HEK293 (cell line): ENCODE measurements around the gene ABHD17C.

ENCODE experiments used
- CTCF ChIA-PET: fragments of 350-600 bp; formaldehyde crosslinking; extraction: SDS; loops from one replicate; lab custom pipeline; 2021; ENCODE audit warnings: antibody characterized with exemption; lab: Yijun Ruan, JAX
- POLR2A ChIA-PET: fragments of 300-600 bp; formaldehyde crosslinking; extraction: SDS; loops from one replicate; lab custom pipeline; 2020; ENCODE audit warnings: antibody characterized with exemption, inconsistent platforms; lab: Yijun Ruan, JAX
- H3K27ac ChIP-seq: fragments of 200-500 bp; sonication (Bioruptor generic); 2 replicates; pipeline ENCODE4 v1.5.1; 2014; ENCODE audit warnings: low read depth, low read length, control low read depth, inconsistent platforms; ENCODE audit errors: extremely low read depth
- H3K36me3 ChIP-seq, 2 experiments: fragments of 200-500 bp in 1 of 2; sonication (Bioruptor generic) in 1 of 2; 1 replicate in 1 of 2; 2 replicates in 1 of 2; pipeline ENCODE4 v1.5.1; 2014 to 2017; ENCODE audit warnings: inconsistent platforms in 2 of 2, low read length in 2 of 2; ENCODE audit not compliant: control insufficient read depth in 2 of 2, insufficient read depth in 1 of 2
- H3K4me1 ChIP-seq: fragments of 200-500 bp; sonication (Bioruptor generic); 2 replicates; pipeline ENCODE4 v1.5.1; 2014; ENCODE audit warnings: mild to moderate bottlenecking, low read length, inconsistent platforms; ENCODE audit not compliant: control insufficient read depth, insufficient read depth
- H3K4me3 ChIP-seq: 2 replicates; pipeline ENCODE4 v1.5.1; 2011; ENCODE audit warnings: low read depth, mild to moderate bottlenecking, control low read depth, low read length, moderate library complexity
- H3K9me3 ChIP-seq: fragments of 200-500 bp; sonication (Bioruptor generic); 2 replicates; pipeline ENCODE4 v1.5.1; 2014; ENCODE audit warnings: low read depth, low read length, inconsistent platforms; ENCODE audit not compliant: control insufficient read depth, insufficient read depth
- GFI1B ChIP-seq: fragments of 450-650 bp; formaldehyde crosslinking; IDR thresholded peaks from 2 replicates; pipeline ENCODE4 v1.5.1; 2016; ENCODE audit warnings: missing biosample characterization, missing genetic modification characterization
- GLIS1 ChIP-seq: fragments of 450-650 bp; formaldehyde crosslinking; IDR thresholded peaks from 2 replicates; pipeline ENCODE4 v1.5.1; 2016; ENCODE audit warnings: missing biosample characterization, missing genetic modification characterization
- SCRT2 ChIP-seq: fragments of 450-650 bp; formaldehyde crosslinking; IDR thresholded peaks from 2 replicates; pipeline ENCODE4 v1.5.1; 2016; ENCODE audit warnings: missing biosample characterization, missing genetic modification characterization
- SP3 ChIP-seq: fragments of 450-650 bp; formaldehyde crosslinking; IDR thresholded peaks from 2 replicates; pipeline ENCODE4 v1.5.1; 2016; ENCODE audit warnings: missing biosample characterization, missing genetic modification characterization
- ZBTB17 ChIP-seq: fragments of 450-650 bp; formaldehyde crosslinking; IDR thresholded peaks from 2 replicates; pipeline ENCODE4 v1.5.1; 2016; ENCODE audit warnings: missing biosample characterization, missing genetic modification characterization
- ZBTB20 ChIP-seq: fragments of 450-650 bp; formaldehyde crosslinking; IDR thresholded peaks from 2 replicates; pipeline ENCODE4 v1.5.1; 2016; ENCODE audit warnings: missing biosample characterization, missing genetic modification characterization
- ZNF10 ChIP-seq: fragments of 450-650 bp; formaldehyde crosslinking; IDR thresholded peaks from 2 replicates; pipeline ENCODE4 v1.5.1; 2017; ENCODE audit warnings: missing biosample characterization, missing genetic modification characterization
- ZNF266 ChIP-seq: fragments of 450-650 bp; formaldehyde crosslinking; IDR thresholded peaks from 2 replicates; pipeline ENCODE4 v1.5.1; 2016; ENCODE audit warnings: missing biosample characterization, missing genetic modification characterization, low read depth
- ZNF426 ChIP-seq: fragments of 450-650 bp; formaldehyde crosslinking; IDR thresholded peaks from 2 replicates; pipeline ENCODE4 v1.5.1; 2017; ENCODE audit warnings: missing biosample characterization, missing genetic modification characterization, mild to moderate bottlenecking, inconsistent platforms, moderate library complexity
- ZNF530 ChIP-seq: fragments of 450-650 bp; formaldehyde crosslinking; IDR thresholded peaks from 2 replicates; pipeline ENCODE4 v1.5.1; 2016; ENCODE audit warnings: low read depth, missing biosample characterization, missing genetic modification characterization
- ZNF629 ChIP-seq: fragments of 450-650 bp; formaldehyde crosslinking; IDR thresholded peaks from 2 replicates; pipeline ENCODE4 v1.5.1; 2017; ENCODE audit warnings: missing biosample characterization, missing genetic modification characterization
- ZNF654 ChIP-seq: fragments of 450-650 bp; formaldehyde crosslinking; IDR thresholded peaks from 2 replicates; pipeline ENCODE4 v1.5.1; 2016; ENCODE audit warnings: low read depth, missing biosample characterization, missing genetic modification characterization
- ZNF776 ChIP-seq: fragments of 450-650 bp; formaldehyde crosslinking; IDR thresholded peaks from 2 replicates; pipeline ENCODE4 v1.5.0; 2017; ENCODE audit warnings: missing biosample characterization, missing genetic modification characterization, borderline replicate concordance
- ZNF830 ChIP-seq: fragments of 450-650 bp; IDR thresholded peaks from 2 replicates; pipeline ENCODE4 v1.5.0; 2018; ENCODE audit warnings: missing biosample characterization, missing genetic modification characterization, low read depth, mild to moderate bottlenecking, moderate library complexity
- TF ChIP-seq, protein P1 (sequence below): fragments of 450-650 bp; formaldehyde crosslinking; IDR thresholded peaks from 2 replicates; pipeline ENCODE4 v1.5.1; 2017; ENCODE audit warnings: missing biosample characterization, missing genetic modification characterization
- TF ChIP-seq, protein P2 (sequence below): fragments of 450-650 bp; formaldehyde crosslinking; IDR thresholded peaks from 2 replicates; pipeline ENCODE4 v1.5.1; 2016; ENCODE audit warnings: missing biosample characterization, missing genetic modification characterization
- TF ChIP-seq, protein P3 (sequence below): fragments of 450-650 bp; formaldehyde crosslinking; optimal IDR thresholded peaks from 2 replicates; pipeline ENCODE3; 2016; ENCODE audit warnings: missing biosample characterization, mild to moderate bottlenecking, missing genetic modification characterization
- TF ChIP-seq, protein P4 (sequence below): fragments of 450-650 bp; formaldehyde crosslinking; IDR thresholded peaks from 2 replicates; pipeline ENCODE4 v1.5.1; 2016; ENCODE audit warnings: missing biosample characterization, missing genetic modification characterization
- TF ChIP-seq, protein P5 (sequence below): fragments of 450-650 bp; formaldehyde crosslinking; IDR thresholded peaks from 2 replicates; pipeline ENCODE4 v1.5.1; 2017; ENCODE audit warnings: missing biosample characterization, missing genetic modification characterization

ABHD17C gene

DNA sequence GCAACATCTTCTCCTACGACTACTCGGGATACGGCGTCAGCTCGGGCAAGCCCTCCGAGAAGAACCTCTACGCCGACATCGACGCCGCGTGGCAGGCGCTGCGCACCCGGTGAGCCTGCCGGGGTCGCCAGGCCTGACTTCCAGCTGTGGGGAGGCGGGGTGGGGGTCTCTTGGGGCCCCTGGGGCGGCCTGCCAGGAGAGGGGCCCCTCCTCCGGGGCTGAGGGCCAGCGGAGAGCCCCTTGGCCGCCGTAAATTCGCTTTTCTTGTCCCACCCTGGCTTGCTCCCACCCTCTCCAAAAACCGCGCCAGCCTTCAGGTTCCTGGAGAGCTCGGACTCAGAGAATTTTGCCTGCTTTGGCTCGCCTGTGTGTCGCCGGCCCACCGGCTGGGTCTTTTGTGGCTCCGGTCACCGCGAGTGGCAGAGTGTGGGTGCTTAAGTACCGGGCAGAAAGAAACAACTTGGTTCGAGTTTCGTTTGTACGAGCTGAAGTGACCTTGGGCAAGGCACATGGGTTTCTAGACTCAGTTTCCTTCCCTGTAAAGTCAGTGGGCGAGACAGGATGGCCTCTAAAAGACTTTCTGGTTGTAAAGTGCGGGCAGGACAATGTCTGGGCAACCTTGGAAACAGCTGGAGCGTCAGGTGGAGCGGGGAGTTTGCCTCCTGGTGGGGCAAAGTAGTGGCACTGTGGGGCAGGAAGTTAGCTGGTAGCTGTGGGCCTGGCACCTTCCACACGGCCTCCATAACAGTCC is 976 bp downstream of the ABHD17C start (continued):
- no peak for TF ChIP-seq ZNF10
- TF ChIP-seq GFI1B (tag by site-specific recombination): no peak
- TF ChIP-seq SP3 (tag by site-specific recombination): no peak
- TF ChIP-seq, protein P1, sequence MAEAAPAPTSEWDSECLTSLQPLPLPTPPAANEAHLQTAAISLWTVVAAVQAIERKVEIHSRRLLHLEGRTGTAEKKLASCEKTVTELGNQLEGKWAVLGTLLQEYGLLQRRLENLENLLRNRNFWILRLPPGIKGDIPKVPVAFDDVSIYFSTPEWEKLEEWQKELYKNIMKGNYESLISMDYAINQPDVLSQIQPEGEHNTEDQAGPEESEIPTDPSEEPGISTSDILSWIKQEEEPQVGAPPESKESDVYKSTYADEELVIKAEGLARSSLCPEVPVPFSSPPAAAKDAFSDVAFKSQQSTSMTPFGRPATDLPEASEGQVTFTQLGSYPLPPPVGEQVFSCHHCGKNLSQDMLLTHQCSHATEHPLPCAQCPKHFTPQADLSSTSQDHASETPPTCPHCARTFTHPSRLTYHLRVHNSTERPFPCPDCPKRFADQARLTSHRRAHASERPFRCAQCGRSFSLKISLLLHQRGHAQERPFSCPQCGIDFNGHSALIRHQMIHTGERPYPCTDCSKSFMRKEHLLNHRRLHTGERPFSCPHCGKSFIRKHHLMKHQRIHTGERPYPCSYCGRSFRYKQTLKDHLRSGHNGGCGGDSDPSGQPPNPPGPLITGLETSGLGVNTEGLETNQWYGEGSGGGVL: no peak
- TF ChIP-seq ZNF776: no peak
- peak; percentile 43; the same call in 1 of the 2 replicates for TF ChIP-seq GLIS1 (tag by site-specific recombination)
- TF ChIP-seq ZNF266 (tag by site-specific recombination): no peak
- TF ChIP-seq ZNF426 (tag by site-specific recombination): no peak
- peak; percentile 61 for TF ChIP-seq ZBTB20
- TF ChIP-seq, all 188 proteins: peak for 11

DNA sequence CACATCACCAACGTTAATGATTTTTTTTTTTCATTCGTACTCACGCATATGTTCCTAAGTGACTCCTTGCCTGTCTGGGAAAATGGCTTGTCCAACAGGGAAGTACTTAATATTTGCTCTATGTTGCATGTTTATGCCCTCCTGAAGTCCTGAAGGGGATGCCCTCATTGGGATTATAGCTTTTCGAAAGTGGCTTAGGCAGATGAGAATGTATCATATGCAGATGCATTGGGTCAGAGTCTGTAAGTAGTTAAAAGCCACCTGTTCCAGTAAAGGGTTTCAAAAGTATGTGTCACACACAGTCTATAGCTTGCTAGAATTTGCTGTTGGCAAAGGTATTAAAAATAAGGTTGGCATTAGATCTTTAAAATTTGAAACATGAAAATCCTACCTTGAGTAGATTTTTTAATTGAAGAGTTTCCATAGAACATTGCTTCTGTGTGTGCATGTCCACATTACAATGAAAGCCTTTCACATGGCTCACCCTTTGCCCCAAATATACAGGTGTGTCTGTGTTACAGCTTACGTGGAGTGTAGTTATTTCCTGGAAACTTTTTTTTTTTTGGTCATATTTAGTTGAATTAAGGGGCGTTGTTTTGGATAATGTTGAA is 2.1 kb downstream of the ABHD17C start:
- ChIA-PET POLR2A (interaction anchor here (3.0 kb wide), 1 partner anchor 8 kb away, joined by 20 read pairs; no protein-coding TSS in a partner anchor), CTCF (interaction anchor here (0.7 to 4.0 kb wide), 5 partner anchors 80 to 466 kb away, joined by 3 to 25 read pairs (median 5); no protein-coding TSS in a partner anchor)
- Histone ChIP-seq H3K4me1 (peaks cover 12% of the 10 kb centered on the region), H3K27ac (no peak overlapping the region), H3K36me3 (no peaks in the 10 kb centered on the region), H3K4me3 (peak overlapping the region; percentile 56), H3K9me3 (no peaks in the 10 kb centered on the region)
- TF ChIP-seq SCRT2 (peak; percentile 85), ZNF530 (no peak)

DNA sequence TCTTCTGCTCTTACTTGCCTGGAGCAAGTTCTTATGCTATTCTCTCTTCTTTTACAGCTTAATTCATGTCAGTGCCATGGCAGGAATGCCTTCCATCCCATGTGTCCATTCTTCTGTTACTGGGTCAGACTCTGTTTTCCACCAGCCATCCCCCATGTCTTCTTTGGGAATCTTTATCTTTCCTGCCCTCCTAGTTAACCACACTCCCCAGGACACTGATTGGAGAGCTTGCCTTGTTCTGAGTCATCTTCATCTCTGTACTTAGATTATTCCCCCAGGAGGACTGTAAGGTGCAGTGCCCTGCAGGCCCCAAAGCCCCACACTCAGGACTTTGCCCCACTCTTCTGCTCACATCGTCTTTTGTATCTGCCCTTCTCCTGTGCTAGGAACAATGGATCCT is 3.6 kb downstream of the ABHD17C start:
- TF ChIP-seq ZBTB17 (tag by site-specific recombination): no peak
- TF ChIP-seq, protein P2, sequence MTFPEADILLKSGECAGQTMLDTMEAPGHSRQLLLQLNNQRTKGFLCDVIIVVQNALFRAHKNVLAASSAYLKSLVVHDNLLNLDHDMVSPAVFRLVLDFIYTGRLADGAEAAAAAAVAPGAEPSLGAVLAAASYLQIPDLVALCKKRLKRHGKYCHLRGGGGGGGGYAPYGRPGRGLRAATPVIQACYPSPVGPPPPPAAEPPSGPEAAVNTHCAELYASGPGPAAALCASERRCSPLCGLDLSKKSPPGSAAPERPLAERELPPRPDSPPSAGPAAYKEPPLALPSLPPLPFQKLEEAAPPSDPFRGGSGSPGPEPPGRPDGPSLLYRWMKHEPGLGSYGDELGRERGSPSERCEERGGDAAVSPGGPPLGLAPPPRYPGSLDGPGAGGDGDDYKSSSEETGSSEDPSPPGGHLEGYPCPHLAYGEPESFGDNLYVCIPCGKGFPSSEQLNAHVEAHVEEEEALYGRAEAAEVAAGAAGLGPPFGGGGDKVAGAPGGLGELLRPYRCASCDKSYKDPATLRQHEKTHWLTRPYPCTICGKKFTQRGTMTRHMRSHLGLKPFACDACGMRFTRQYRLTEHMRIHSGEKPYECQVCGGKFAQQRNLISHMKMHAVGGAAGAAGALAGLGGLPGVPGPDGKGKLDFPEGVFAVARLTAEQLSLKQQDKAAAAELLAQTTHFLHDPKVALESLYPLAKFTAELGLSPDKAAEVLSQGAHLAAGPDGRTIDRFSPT: 0 out of 2 replicates have a peak, but pooled peaks have one; percentile 12
- POLR2A ChIA-PET: no interaction called here
- H3K36me3 ChIP-seq: no peaks in the 10 kb centered on the region
- CTCF ChIA-PET: interaction anchor here (1.3 to 4.0 kb wide), 3 partner anchors 39 to 131 kb away, joined by 4 to 25 read pairs (median 16); no protein-coding TSS in a partner anchor
- H3K4me3 ChIP-seq: no peak overlapping the region
- H3K9me3 ChIP-seq: no peaks in the 10 kb centered on the region
- H3K4me1 ChIP-seq: peaks cover 13% of the 10 kb centered on the region
- H3K27ac ChIP-seq: no peak overlapping the region

DNA sequence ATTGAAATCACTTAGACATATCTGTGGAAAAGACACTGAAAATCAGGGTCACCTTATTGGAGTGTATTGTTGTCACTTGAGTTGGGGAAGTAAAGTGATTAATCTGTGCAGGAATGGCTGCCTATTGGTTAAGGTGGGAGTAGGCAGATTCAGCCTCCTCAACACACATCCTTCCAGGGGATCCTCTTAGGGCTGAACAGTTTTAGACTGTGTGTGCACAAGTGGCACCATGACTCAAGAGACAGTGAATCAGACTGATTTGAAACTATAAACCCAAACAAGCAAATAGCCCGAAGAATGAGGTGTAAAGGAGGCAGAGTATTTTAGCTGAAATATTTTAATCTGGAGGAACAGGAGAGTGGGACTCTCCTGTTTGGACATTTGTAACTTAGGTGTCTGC is 4.9 kb downstream of the ABHD17C start:
- Histone ChIP-seq H3K27ac (no peak overlapping the region), H3K36me3 (no peaks in the 10 kb centered on the region), H3K4me3 (no peak overlapping the region), H3K9me3 (no peaks in the 10 kb centered on the region), H3K4me1 (peaks cover 13% of the 10 kb centered on the region)
- ChIA-PET CTCF (interaction anchor here (0.7 kb wide), 2 partner anchors 79 to 254 kb away, joined by 3 to 4 read pairs; partner anchors contain the start of gene CEMIP), POLR2A (no interaction called here)
- TF ChIP-seq ZNF629 (tag by site-specific recombination) (no peak), GFI1B (tag by site-specific recombination) (no peak), ZNF654 (tag by site-specific recombination) (no peak), ZNF830 (tag by site-specific recombination) (no peak)
- TF ChIP-seq, protein P3, sequence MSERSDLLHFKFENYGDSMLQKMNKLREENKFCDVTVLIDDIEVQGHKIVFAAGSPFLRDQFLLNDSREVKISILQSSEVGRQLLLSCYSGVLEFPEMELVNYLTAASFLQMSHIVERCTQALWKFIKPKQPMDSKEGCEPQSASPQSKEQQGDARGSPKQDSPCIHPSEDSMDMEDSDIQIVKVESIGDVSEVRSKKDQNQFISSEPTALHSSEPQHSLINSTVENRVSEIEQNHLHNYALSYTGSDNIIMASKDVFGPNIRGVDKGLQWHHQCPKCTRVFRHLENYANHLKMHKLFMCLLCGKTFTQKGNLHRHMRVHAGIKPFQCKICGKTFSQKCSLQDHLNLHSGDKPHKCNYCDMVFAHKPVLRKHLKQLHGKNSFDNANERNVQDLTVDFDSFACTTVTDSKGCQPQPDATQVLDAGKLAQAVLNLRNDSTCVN (tag by site-specific recombination): no peak
- TF ChIP-seq, protein P4, sequence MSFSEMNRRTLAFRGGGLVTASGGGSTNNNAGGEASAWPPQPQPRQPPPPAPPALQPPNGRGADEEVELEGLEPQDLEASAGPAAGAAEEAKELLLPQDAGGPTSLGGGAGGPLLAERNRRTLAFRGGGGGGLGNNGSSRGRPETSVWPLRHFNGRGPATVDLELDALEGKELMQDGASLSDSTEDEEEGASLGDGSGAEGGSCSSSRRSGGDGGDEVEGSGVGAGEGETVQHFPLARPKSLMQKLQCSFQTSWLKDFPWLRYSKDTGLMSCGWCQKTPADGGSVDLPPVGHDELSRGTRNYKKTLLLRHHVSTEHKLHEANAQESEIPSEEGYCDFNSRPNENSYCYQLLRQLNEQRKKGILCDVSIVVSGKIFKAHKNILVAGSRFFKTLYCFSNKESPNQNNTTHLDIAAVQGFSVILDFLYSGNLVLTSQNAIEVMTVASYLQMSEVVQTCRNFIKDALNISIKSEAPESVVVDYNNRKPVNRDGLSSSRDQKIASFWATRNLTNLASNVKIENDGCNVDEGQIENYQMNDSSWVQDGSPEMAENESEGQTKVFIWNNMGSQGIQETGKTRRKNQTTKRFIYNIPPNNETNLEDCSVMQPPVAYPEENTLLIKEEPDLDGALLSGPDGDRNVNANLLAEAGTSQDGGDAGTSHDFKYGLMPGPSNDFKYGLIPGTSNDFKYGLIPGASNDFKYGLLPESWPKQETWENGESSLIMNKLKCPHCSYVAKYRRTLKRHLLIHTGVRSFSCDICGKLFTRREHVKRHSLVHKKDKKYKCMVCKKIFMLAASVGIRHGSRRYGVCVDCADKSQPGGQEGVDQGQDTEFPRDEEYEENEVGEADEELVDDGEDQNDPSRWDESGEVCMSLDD (tag by site-specific recombination): no peak
- TF ChIP-seq, protein P5, sequence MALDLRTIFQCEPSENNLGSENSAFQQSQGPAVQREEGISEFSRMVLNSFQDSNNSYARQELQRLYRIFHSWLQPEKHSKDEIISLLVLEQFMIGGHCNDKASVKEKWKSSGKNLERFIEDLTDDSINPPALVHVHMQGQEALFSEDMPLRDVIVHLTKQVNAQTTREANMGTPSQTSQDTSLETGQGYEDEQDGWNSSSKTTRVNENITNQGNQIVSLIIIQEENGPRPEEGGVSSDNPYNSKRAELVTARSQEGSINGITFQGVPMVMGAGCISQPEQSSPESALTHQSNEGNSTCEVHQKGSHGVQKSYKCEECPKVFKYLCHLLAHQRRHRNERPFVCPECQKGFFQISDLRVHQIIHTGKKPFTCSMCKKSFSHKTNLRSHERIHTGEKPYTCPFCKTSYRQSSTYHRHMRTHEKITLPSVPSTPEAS: no peak
